Activated CD4-positive, alpha-beta T cell treated with anti-CD3 and anti-CD28 coated beads, Interleukin-2, amount 50 U/mL, for 24 hours (primary cell): ENCODE measurements around the gene MAPK1.
"Not testable (repeated sequence)": the region's sequence is repeated elsewhere in the genome, so short reads cannot be mapped to it uniquely, and the experiment has no call there.

Source experiments
- DNase-seq, 2 donors: peaks; one replicate each; pipeline ENCODE4 v3.0.0-alpha.2; 2020; ENCODE audit warnings: low read depth in 1 of 2, low spot score in 1 of 2

Gene MAPK1

GRCh38 chr22:21729184-21729583 is 138.3 kb downstream of the MAPK1 start:
- DNase-seq: not testable (repeated sequence)

GRCh38 chr22:21728270-21728669 is 139.2 kb downstream of the MAPK1 start:
- no peak for DNase-seq

GRCh38 chr22:21727768-21728167 is 139.7 kb downstream of the MAPK1 start:
- DNase-seq: no peak

GRCh38 chr22:21727159-21727558 is 140.3 kb downstream of the MAPK1 start:
- DNase-seq: no peak

GRCh38 chr22:21726650-21727049 is 140.8 kb downstream of the MAPK1 start:
- DNase-seq: peak in 1 of 2 donors; percentile 14

GRCh38 chr22:21725956-21726649 is 141.3 kb downstream of the MAPK1 start:
- DNase-seq: no peak

GRCh38 chr22:21724496-21724895 is 142.9 kb downstream of the MAPK1 start:
- not testable (repeated sequence) for DNase-seq

GRCh38 chr22:21721195-21721852 is 146.1 kb downstream of the MAPK1 start:
- DNase-seq: not testable (repeated sequence)

GRCh38 chr22:21720191-21720859 is 147.1 kb downstream of the MAPK1 start:
- not testable (repeated sequence) for DNase-seq

- no peak for DNase-seq
Observed at GRCh38 chr22:21719024-21719423, 148.4 kb downstream of the MAPK1 start.

- DNase-seq: no peak
Observed at GRCh38 chr22:21718499-21718898, 148.9 kb downstream of the MAPK1 start.

- not testable (repeated sequence) for DNase-seq
Observed at GRCh38 chr22:21716395-21717122, 150.9 kb downstream of the MAPK1 start.

GRCh38 chr22:21714786-21715185 is 152.7 kb downstream of the MAPK1 start:
- DNase-seq: no peak

- DNase-seq: no peak
Observed at GRCh38 chr22:21714059-21714770, 153.2 kb downstream of the MAPK1 start.

GRCh38 chr22:21713428-21714058 is 153.9 kb downstream of the MAPK1 start:
- no peak for DNase-seq

- DNase-seq: peak; percentile 30 to 40
Observed at GRCh38 chr22:21712751-21713427, 154.6 kb downstream of the MAPK1 start.

- no peak for DNase-seq
Observed at GRCh38 chr22:21711851-21712250, 155.6 kb downstream of the MAPK1 start.

- no peak for DNase-seq
Observed at GRCh38 chr22:21710156-21710555, 157.3 kb downstream of the MAPK1 start.

GRCh38 chr22:21709688-21710087 is 157.8 kb downstream of the MAPK1 start:
- no peak for DNase-seq

GRCh38 chr22:21708960-21709359 is 158.5 kb downstream of the MAPK1 start:
- no peak for DNase-seq
